ENCODE measurements around the gene PRDM15.

- TF ChIP-seq CTCF (conservative IDR thresholded peaks at IDR 0.05 in 1 of 2, IDR thresholded peaks at IDR 0.05 in 1 of 2; ENCODE audit: low read depth in 1 of 2, low read length in 2 of 2) (no peak), EZH2 (IDR thresholded peaks at IDR 0.05; ENCODE audit: low read length, missing control alignments) (no peak)
These were observed 104.0 kb downstream of the PRDM15 start for GRCh38 chr21:41775149-41775472.

Data from fibroblast of lung (primary cell).